Muscle of leg (tissue), 11 donors: ENCODE data around the gene POLD2. TPM values are rescaled to one million over a fixed set of nuclear protein-coding genes. Genes with fewer than 3 reads are reported as not detected.

Experiments
- DNase-seq: peaks from one replicate; pipeline ENCODE4 v3.0.0; 2013
- H3K27ac ChIP-seq: one replicate; pipeline ENCODE4 v1.5.1; 2013; ENCODE audit warnings: mild to moderate bottlenecking, low read length, control low read depth
- H3K27me3 ChIP-seq: one replicate; pipeline ENCODE4 v1.6.1; 2013; ENCODE audit warnings: low read length; ENCODE audit not compliant: control insufficient read depth, insufficient read depth
- H3K36me3 ChIP-seq: one replicate; pipeline ENCODE4 v1.6.1; 2013; ENCODE audit warnings: low read length; ENCODE audit not compliant: control insufficient read depth, insufficient read depth
- H3K4me1 ChIP-seq: one replicate; pipeline ENCODE4 v1.6.1; 2013; ENCODE audit warnings: low read length; ENCODE audit not compliant: control insufficient read depth, insufficient read depth
- H3K4me3 ChIP-seq: one replicate; pipeline ENCODE4 v1.5.1; 2013; ENCODE audit warnings: low read length, control low read depth
- H3K9me3 ChIP-seq: replicated peaks from 2 replicates; pipeline ENCODE4 v1.6.1; 2013; ENCODE audit warnings: low read depth, low read length; ENCODE audit not compliant: control insufficient read depth
- WGBS: methylation state at CpG from one replicate; pipeline ENCODE4 v1.1.5; 2013; ENCODE audit warnings: missing lambda C conversion rate; ENCODE audit not compliant: insufficient coverage; 5-methylcytosine and 5-hydroxymethylcytosine counted together
- polyA plus RNA-seq, 8 donors: library from polyadenylated mRNA; unstranded; fragments of 120-200 nt; gene quantifications; one replicate each; pipeline versions ENCODE4 v1.2.1 to v1.2.3, GENCODE V29; 2013; ENCODE audit warnings: inconsistent platforms in 1 of 8, low replicate concordance in 1 of 8; ENCODE audit not compliant: insufficient read length in 8 of 8, insufficient read depth in 1 of 8
- total RNA-seq: library from RNA; stranded (reverse); fragments of 120-200 nt; gene quantifications from one replicate; pipeline ENCODE4 v1.2.4, GENCODE V29; 2013

Gene POLD2
- total and polyA plus RNA-seq, 9 donors, result 60.3 to 93.9 (median 81.7) TPM

DNA sequence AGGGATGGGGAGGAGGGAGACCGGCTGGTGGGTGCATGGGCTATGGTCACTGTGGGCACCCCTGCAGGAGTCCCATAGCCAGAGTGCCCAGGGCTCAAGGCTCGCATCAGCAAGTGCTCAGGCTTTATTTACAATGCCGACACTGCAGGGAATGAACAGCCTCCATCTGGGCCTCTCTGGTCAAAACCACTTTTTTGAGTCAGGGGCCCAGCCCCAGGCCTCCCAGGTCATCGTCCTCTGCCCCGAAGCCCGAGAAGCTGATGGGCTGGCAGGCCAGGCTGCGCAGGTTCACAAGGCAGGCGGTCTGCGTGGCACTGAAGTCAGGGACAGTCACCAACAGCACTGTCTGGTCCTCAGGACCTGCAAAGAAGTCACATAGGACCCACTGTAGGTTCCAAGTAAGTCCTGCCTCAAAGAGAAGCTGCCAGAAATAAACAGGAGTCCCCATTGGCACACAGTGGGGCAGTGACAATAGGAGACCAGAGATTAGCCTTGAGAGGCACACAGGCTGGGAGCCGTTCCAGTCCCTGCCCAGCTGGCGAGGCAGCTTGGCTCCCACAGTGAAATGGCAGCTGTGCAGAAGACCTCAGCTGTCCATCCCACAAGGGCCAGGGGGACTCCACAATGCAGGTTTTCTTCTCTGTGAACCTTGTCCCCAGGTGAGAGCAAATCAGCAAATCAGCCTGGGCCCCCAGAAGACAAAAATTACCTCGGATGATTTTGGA is 8.6 kb downstream of the POLD2 start:
- DNase-seq, result peak; percentile 89
- Histone ChIP-seq H3K27me3 (no peaks in the 10 kb centered on the region), H3K36me3 (peaks cover 86% of the 10 kb centered on the region), H3K27ac (peak overlapping the region; percentile 69), H3K9me3 (no peaks in the 10 kb centered on the region), H3K4me1 (peaks cover 63% of the 10 kb centered on the region), H3K4me3 (no peak overlapping the region)
- WGBS, result 80% methylated on average over 12 of the region's 12 CpGs

DNA sequence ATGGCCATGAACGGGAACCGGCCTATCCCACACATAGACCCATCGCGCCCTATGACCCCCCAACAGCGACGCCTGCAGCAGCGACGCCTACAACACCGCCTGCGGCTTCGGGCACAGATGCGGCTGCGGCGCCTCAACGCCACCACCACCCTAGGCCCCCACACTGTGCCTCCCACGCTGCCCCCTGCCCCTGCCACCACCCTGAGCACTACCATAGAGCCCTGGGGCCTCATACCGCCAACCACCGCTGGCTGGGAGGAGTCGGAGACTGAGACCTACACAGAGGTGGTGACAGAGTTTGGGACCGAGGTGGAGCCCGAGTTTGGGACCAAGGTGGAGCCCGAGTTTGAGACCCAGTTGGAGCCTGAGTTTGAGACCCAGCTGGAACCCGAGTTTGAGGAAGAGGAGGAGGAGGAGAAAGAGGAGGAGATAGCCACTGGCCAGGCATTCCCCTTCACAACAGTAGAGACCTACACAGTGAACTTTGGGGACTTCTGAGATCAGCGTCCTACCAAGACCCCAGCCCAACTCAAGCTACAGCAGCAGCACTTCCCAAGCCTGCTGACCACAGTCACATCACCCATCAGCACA is 9.5 kb downstream of the POLD2 start:
- Histone ChIP-seq H3K27me3 (no peaks in the 10 kb centered on the region), H3K9me3 (no peaks in the 10 kb centered on the region), H3K4me1 (peaks cover 58% of the 10 kb centered on the region), H3K4me3 (no peak overlapping the region), H3K36me3 (peaks cover 87% of the 10 kb centered on the region), H3K27ac (peak overlapping the region; percentile 65)
- no peak for DNase-seq
- 88% methylated on average over 20 of the region's 24 CpGs for WGBS

GRCh38 chr7:44112997-44113763 is 10.2 kb downstream of the POLD2 start:
- H3K4me3 ChIP-seq, result no peak overlapping the region
- no peak for DNase-seq
- H3K9me3 ChIP-seq, result no peaks in the 10 kb centered on the region
- 77% methylated on average over 27 of the region's 34 CpGs for WGBS
- peaks cover 92% of the 10 kb centered on the region for H3K36me3 ChIP-seq
- H3K27me3 ChIP-seq, result no peaks in the 10 kb centered on the region
- no peak overlapping the region for H3K27ac ChIP-seq
- H3K4me1 ChIP-seq, result peaks cover 58% of the 10 kb centered on the region

DNA sequence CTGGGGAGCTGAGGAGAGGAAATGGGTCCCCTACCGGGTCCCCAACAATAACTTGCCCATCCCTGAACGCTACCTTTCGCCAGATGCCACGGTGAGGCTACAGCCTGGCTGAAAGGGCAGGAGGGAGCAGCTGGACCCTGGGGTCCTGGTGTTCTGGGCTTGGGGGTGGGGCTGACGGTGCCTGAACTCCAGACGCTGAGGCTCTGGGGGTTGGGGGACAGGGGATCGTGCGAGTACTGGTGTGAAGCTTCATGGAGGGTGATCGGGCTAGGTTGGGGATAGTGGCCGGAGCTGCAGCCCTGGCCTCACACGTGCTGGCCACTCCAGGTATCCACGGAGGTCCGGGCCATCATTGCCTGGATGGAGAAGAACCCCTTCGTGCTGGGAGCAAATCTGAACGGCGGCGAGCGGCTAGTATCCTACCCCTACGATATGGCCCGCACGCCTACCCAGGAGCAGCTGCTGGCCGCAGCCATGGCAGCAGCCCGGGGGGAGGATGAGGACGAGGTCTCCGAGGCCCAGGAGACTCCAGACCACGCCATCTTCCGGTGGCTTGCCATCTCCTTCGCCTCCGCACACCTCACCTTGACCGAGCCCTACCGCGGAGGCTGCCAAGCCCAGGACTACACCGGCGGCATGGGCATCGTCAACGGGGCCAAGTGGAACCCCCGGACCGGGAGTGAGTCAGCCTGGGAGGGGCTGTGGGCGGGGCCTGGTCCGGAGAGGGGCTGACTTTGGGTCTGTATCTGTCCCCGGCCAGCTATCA is 10.9 kb downstream of the POLD2 start:
- Histone ChIP-seq H3K9me3 (no peaks in the 10 kb centered on the region), H3K27me3 (no peaks in the 10 kb centered on the region), H3K4me1 (peaks cover 58% of the 10 kb centered on the region), H3K4me3 (no peak overlapping the region), H3K27ac (no peak overlapping the region), H3K36me3 (peaks cover 86% of the 10 kb centered on the region)
- no peak for DNase-seq
- WGBS, result 50% methylated on average over 33 of the region's 41 CpGs

DNA sequence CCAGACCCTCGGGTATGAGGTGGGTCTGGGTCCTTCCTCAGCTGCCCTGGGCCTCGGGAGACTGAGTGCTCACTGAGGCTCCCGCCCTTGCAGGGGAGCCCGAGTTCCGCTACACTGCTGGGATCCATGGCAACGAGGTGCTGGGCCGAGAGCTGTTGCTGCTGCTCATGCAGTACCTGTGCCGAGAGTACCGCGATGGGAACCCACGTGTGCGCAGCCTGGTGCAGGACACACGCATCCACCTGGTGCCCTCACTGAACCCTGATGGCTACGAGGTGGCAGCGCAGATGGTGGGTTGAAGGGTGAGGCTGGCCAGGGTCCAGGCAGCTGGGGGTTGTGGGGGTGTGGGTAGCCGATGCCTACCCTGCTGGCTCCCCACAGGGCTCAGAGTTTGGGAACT is 11.6 kb downstream of the POLD2 start:
- no peak for DNase-seq
- H3K4me1 ChIP-seq, result peaks cover 57% of the 10 kb centered on the region
- no peak overlapping the region for H3K27ac ChIP-seq
- H3K36me3 ChIP-seq, result peaks cover 82% of the 10 kb centered on the region
- H3K9me3 ChIP-seq, result no peaks in the 10 kb centered on the region
- WGBS, result 79% methylated on average over 14 of the region's 16 CpGs
- H3K4me3 ChIP-seq, result no peak overlapping the region
- H3K27me3 ChIP-seq, result no peaks in the 10 kb centered on the region

DNA sequence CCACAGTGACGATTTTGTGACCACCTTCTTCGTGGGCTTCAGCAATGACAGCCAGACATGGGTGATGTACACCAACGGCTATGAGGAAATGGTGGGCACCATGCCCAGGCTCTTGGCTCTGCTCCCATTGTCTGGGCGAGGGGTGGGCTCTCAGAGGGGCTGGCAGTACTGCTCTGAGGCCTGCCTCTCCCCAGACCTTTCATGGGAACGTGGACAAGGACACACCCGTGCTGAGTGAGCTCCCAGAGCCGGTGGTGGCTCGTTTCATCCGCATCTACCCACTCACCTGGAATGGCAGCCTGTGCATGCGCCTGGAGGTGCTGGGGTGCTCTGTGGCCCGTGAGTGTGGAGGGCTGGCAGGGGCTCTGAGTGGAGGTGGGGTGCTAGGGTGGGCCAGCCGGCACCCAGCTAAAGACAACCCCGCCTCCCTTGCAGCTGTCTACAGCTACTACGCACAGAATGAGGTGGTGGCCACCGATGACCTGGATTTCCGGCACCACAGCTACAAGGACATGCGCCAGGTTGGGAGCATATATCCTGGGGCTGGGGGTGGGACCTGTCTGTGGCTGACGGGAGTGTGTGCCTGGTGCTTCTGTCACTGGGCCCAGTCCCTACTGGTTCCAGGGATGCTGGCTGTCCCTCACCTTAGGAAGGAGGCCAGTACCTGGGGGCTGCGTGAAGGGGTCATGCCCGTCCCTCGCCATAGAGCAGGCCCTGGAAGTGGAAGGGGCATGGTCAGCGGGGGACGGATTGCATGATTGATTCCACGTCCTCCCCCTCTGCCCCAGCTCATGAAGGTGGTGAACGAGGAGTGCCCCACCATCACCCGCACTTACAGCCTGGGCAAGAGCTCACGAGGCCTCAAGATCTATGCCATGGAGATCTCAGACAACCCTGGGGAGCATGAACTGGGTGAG is 12.4 kb downstream of the POLD2 start:
- peaks cover 78% of the 10 kb centered on the region for H3K36me3 ChIP-seq

GRCh38 chr7:44109991-44110390 is 13.4 kb downstream of the POLD2 start:
- no peaks in the 10 kb centered on the region for H3K9me3 ChIP-seq
- H3K27me3 ChIP-seq, result no peaks in the 10 kb centered on the region
- H3K27ac ChIP-seq, result no peak overlapping the region
- WGBS, result 92% methylated on average over 17 of the region's 18 CpGs
- H3K4me3 ChIP-seq, result no peak overlapping the region
- DNase-seq, result no peak
- peaks cover 68% of the 10 kb centered on the region for H3K36me3 ChIP-seq
- peaks cover 51% of the 10 kb centered on the region for H3K4me1 ChIP-seq

More for the DNA sequence above, 12.4 kb downstream of the POLD2 start:
- DNase-seq, result no peak
- Histone ChIP-seq H3K27ac (no peak overlapping the region), H3K9me3 (no peaks in the 10 kb centered on the region), H3K4me1 (peaks cover 51% of the 10 kb centered on the region), H3K4me3 (no peak overlapping the region), H3K27me3 (no peaks in the 10 kb centered on the region)
- WGBS, result 68% methylated on average over 17 of the region's 27 CpGs

- WGBS, result 81% methylated on average over 11 of the region's 21 CpGs
- Histone ChIP-seq H3K27me3 (no peaks in the 10 kb centered on the region), H3K4me1 (peaks cover 44% of the 10 kb centered on the region), H3K36me3 (peaks cover 58% of the 10 kb centered on the region), H3K4me3 (no peak overlapping the region), H3K27ac (no peak overlapping the region), H3K9me3 (no peaks in the 10 kb centered on the region)
- DNase-seq, result no peak
These were observed 14.3 kb downstream of the POLD2 start for GRCh38 chr7:44108768-44109750.
